CD4-positive, alpha-beta T cell (primary cell): Measurements from ENCODE around the gene PRKN. TPM values are rescaled to one million over a fixed set of nuclear protein-coding genes. Genes with fewer than 3 reads are reported as not detected.

Experiments
- ATAC-seq: fragments of 200-7000 bp; cut with Tn5 transposase; one replicate; pipeline ENCODE4 v1.10.0; 2022; ENCODE audit warnings: mild to moderate bottlenecking; ENCODE audit not compliant: poor library complexity
- CTCF ChIA-PET: fragments of 350-600 bp; sonication (Branson Sonifier 250); formaldehyde crosslinking; loops from one replicate; lab custom pipeline; 2021; ENCODE audit warnings: antibody characterized with exemption, inconsistent platforms; lab: Charles Lee
- POLR2A ChIA-PET: fragments of 350-600 bp; sonication (Branson Sonifier 250); formaldehyde crosslinking; loops from one replicate; lab custom pipeline; 2021; ENCODE audit warnings: antibody characterized with exemption, inconsistent platforms; lab: Charles Lee
- DNase-seq, 14 experiments: peaks; one replicate each; pipeline ENCODE4 v3.0.0-alpha.2; 2013 to 2020; ENCODE audit warnings: mixed read lengths in 2 of 14
- H3K27ac ChIP-seq, 2 donors: one replicate each; pipeline versions ENCODE4 v1.5.1 to v1.7.0; 2013; ENCODE audit warnings: low read length in 2 of 2, low read depth in 1 of 2, mild to moderate bottlenecking in 1 of 2
- H3K27me3 ChIP-seq, 2 experiments: 1 replicate in 1 of 2; 2 replicates in 1 of 2; pipeline versions ENCODE4 v1.6.1 to v1.7.0; 2013; ENCODE audit warnings: low read length in 2 of 2, control low read depth in 1 of 2, mild to moderate bottlenecking in 1 of 2, moderate library complexity in 1 of 2; ENCODE audit not compliant: insufficient read depth in 2 of 2, control insufficient read depth in 1 of 2
- H3K36me3 ChIP-seq: one replicate; pipeline ENCODE4 v1.6.1; 2013; ENCODE audit warnings: low read length, control low read depth; ENCODE audit not compliant: insufficient read depth
- H3K4me1 ChIP-seq: one replicate; pipeline ENCODE4 v1.6.1; 2013; ENCODE audit warnings: low read length, control low read depth; ENCODE audit not compliant: insufficient read depth
- H3K4me3 ChIP-seq: one replicate; pipeline ENCODE4 v1.5.1; 2013; ENCODE audit warnings: mild to moderate bottlenecking, low read length, moderate library complexity
- H3K9me3 ChIP-seq, 2 experiments: 1 replicate in 1 of 2; 2 replicates in 1 of 2; pipeline versions ENCODE4 v1.6.1 to v1.7.0; 2013; ENCODE audit warnings: low read length in 2 of 2, mild to moderate bottlenecking in 2 of 2, control low read depth in 1 of 2, moderate library complexity in 1 of 2; ENCODE audit not compliant: control insufficient read depth in 1 of 2, insufficient read depth in 1 of 2
- H3K27ac Mint-ChIP-seq: one replicate; pipeline ENCODE4 v1.8.0; 2020; ENCODE audit warnings: mixed read lengths
- H3K27me3 Mint-ChIP-seq: one replicate; pipeline ENCODE4 v1.8.0; 2021; ENCODE audit warnings: mixed read lengths
- H3K36me3 Mint-ChIP-seq: one replicate; pipeline ENCODE4 v1.8.0; 2021; ENCODE audit warnings: low read depth, mixed read lengths
- H3K4me1 Mint-ChIP-seq: one replicate; pipeline ENCODE4 v1.8.0; 2021; ENCODE audit warnings: low read depth, mixed read lengths
- H3K4me3 Mint-ChIP-seq: one replicate; pipeline ENCODE4 v1.8.0; 2020; ENCODE audit warnings: mild to moderate bottlenecking, mixed read lengths
- H3K9me3 Mint-ChIP-seq: one replicate; pipeline ENCODE4 v1.8.0; 2020; ENCODE audit warnings: mixed read lengths
- intact Hi-C, 2 experiments: fragments of 100-400 bp; cut with DNase I in 1 of 2; cut with micrococcal nuclease in 1 of 2; formaldehyde crosslinking; loops; one replicate each; pipeline versions ENCODE4 v1.15.1 to v1.9.0; 2023 to 2025; cut with DNase I, micrococcal nuclease
- total RNA-seq, 174 experiments: library from RNA in 2 of 174; stranded (reverse) in 2 of 174; gene quantifications; one replicate each; pipeline ENCODE4 v1.2.3 and lab custom pipeline; 2021 to 2026
- TF ChIP-seq, protein P1 (sequence below): fragments of 200-600 bp; IDR thresholded peaks from one replicate; pipeline ENCODE4 v1.8.0; 2022; ENCODE audit warnings: antibody characterized with exemption, mild to moderate bottlenecking

The PRKN gene
- total RNA-seq, 2 experiments from 2014 or later = 5.2 to 5.4 TPM

DNA sequence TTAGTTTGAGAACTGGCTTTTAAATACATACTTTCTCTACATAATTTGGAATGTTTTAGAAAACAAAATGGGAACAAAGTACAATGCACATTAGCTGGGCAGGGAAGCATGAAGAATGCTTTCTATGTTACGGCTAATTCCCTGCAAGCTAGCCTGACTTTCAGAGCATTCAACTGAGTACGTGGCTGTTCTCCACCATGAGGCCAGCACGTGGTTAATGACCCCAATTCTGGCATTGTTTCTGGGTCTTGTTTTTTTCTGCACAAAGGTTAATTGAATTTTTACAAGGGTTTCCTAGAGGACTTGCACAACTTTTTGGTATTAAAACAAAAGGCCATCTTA lies 1245.1 kb downstream of the PRKN start:
- H3K4me1 ChIP-seq = no peaks in the 10 kb centered on the region
- Mint-ChIP-seq H3K4me1 (no peaks in the 10 kb centered on the region), H3K36me3 (no peaks in the 10 kb centered on the region), H3K27me3 (no peaks in the 10 kb centered on the region), H3K27ac (no peak overlapping the region), H3K4me3 (no peak overlapping the region), H3K9me3 (no peaks in the 10 kb centered on the region)
- DNase-seq (no peak), ATAC-seq (no peak)
- H3K36me3 ChIP-seq = no peaks in the 10 kb centered on the region
- ChIA-PET POLR2A (no interaction called here), CTCF (no interaction called here)
- TF ChIP-seq, protein P1, sequence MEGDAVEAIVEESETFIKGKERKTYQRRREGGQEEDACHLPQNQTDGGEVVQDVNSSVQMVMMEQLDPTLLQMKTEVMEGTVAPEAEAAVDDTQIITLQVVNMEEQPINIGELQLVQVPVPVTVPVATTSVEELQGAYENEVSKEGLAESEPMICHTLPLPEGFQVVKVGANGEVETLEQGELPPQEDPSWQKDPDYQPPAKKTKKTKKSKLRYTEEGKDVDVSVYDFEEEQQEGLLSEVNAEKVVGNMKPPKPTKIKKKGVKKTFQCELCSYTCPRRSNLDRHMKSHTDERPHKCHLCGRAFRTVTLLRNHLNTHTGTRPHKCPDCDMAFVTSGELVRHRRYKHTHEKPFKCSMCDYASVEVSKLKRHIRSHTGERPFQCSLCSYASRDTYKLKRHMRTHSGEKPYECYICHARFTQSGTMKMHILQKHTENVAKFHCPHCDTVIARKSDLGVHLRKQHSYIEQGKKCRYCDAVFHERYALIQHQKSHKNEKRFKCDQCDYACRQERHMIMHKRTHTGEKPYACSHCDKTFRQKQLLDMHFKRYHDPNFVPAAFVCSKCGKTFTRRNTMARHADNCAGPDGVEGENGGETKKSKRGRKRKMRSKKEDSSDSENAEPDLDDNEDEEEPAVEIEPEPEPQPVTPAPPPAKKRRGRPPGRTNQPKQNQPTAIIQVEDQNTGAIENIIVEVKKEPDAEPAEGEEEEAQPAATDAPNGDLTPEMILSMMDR = no peak
- H3K27ac ChIP-seq = no peak overlapping the region
- intact Hi-C loops = no loop called here
- no peak overlapping the region for H3K4me3 ChIP-seq
- H3K27me3 ChIP-seq = no peaks in the 10 kb centered on the region
- H3K9me3 ChIP-seq = no peaks in the 10 kb centered on the region

DNA sequence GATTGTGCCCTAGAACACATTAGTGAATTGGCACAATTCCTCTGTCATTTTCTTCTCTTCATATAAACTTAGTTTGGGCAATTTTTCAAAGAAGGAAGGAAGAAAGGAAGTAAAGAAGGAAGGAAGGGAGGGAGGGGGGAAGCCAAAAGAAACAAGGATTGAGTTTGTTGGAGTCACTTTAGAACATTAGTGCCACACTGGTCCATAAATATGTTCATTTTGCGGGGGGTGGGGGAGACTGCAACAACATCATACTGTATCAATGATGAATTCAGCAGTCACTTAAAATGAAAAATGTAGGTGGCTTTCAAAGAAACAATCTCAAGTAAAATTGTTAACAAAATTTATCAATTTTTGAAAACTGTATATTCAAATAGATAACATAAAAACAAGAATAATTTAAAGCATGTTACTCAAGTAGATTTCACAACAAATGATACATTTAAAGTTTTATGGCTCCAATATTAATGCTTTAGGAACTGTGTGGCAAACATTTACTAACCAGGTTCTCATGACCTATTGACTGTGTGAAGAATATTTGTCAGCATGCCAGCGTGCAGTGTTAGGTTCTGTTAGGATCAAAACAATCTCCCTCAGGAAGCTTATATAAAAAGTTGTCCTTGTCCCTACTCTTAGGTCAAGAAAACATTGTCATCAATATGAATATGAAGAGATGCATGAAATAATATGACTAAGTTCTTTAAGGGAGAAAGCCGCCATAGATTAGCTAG lies 1245.6 kb downstream of the PRKN start:
- Mint-ChIP-seq H3K9me3 (no peaks in the 10 kb centered on the region), H3K27me3 (no peaks in the 10 kb centered on the region), H3K27ac (no peak overlapping the region), H3K4me3 (no peak overlapping the region), H3K4me1 (no peaks in the 10 kb centered on the region), H3K36me3 (no peaks in the 10 kb centered on the region)
- no peak for ATAC-seq
- H3K27ac ChIP-seq = no peak overlapping the region
- no peaks in the 10 kb centered on the region for H3K9me3 ChIP-seq
- no peaks in the 10 kb centered on the region for H3K4me1 ChIP-seq
- no peaks in the 10 kb centered on the region for H3K36me3 ChIP-seq
- TF ChIP-seq, protein P1 = no peak
- H3K27me3 ChIP-seq = no peaks in the 10 kb centered on the region
- no peak for DNase-seq
- no peak overlapping the region for H3K4me3 ChIP-seq
- CTCF ChIA-PET = no interaction called here
- intact Hi-C loops = no loop called here
- POLR2A ChIA-PET = no interaction called here

DNA sequence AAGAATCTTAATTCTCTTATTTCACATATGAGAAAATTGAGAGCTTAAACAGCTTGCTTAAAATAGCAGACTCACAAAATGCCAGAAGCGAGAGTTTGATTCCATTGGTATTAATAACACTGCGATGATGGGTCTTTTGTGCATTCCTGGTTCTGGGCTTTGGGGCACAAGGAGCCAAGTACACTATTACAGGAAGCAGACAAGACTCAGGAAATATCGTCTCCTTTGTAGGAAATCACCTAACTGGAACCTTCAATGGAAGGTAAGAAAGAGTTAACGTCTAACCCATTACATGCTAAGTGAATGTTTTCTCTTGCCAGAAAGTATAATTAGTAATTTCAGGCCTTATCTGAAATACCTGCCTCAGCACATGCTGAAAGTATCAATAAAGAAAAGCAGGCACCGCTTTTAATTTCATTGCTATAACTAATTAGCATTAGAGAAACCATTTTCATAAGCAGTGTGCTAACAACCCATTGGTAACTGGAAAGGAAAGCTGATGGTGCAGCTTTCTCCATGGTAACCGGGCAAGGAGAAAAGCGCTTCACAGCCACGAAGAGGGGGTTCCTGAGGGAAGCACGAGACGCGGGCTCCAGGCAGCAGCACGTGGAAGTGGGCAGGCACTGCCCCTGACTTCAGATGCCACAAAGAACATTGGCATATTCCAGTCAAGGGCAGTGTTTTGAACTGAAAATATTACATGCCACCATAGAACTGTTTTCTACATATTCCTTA lies 1247.0 kb downstream of the PRKN start:
- H3K4me3 ChIP-seq = no peak overlapping the region
- no peaks in the 10 kb centered on the region for H3K4me1 ChIP-seq
- ChIA-PET CTCF (no interaction called here), POLR2A (no interaction called here)
- DNase-seq (no peak), ATAC-seq (no peak)
- intact Hi-C loops = no loop called here
- no peak overlapping the region for H3K27ac Mint-ChIP-seq
- TF ChIP-seq, protein P1 = no peak
- no peaks in the 10 kb centered on the region for H3K36me3 Mint-ChIP-seq
- no peak overlapping the region for H3K4me3 Mint-ChIP-seq
- H3K27me3 Mint-ChIP-seq = no peaks in the 10 kb centered on the region
- H3K4me1 Mint-ChIP-seq = no peaks in the 10 kb centered on the region
- H3K27ac ChIP-seq = no peak overlapping the region
- H3K9me3 Mint-ChIP-seq = no peaks in the 10 kb centered on the region
- no peaks in the 10 kb centered on the region for H3K27me3 ChIP-seq
- H3K36me3 ChIP-seq = no peaks in the 10 kb centered on the region
- no peaks in the 10 kb centered on the region for H3K9me3 ChIP-seq
